HUES6 (cell line): ENCODE data around the gene NAA15.
"Not testable (repeated sequence)": the region's sequence is repeated elsewhere in the genome, so short reads cannot be mapped to it uniquely, and the experiment has no call there.

Experiments used
- H3K27ac ChIP-seq: 2 replicates; pipeline ENCODE4 v1.7.0; 2013; ENCODE audit warnings: low read depth, mild to moderate bottlenecking, low read length, inconsistent platforms
- H3K27me3 ChIP-seq: 2 replicates; pipeline ENCODE4 v1.6.1; 2013; ENCODE audit warnings: low read length; ENCODE audit not compliant: control insufficient read depth, insufficient read depth
- H3K36me3 ChIP-seq: 2 replicates; pipeline ENCODE4 v1.6.1; 2013; ENCODE audit warnings: low read length; ENCODE audit not compliant: control insufficient read depth, insufficient read depth
- H3K4me1 ChIP-seq: 2 replicates; pipeline ENCODE4 v1.6.1; 2013; ENCODE audit warnings: low read length; ENCODE audit not compliant: control insufficient read depth, insufficient read depth
- H3K4me3 ChIP-seq: 2 replicates; pipeline ENCODE4 v1.5.1; 2013; ENCODE audit warnings: low read depth, low read length
- H3K9ac ChIP-seq: one replicate; pipeline ENCODE4 v1.6.1; 2013; ENCODE audit warnings: mild to moderate bottlenecking, low read length
- H3K9me3 ChIP-seq: 2 replicates; pipeline ENCODE4 v1.6.1; 2013; ENCODE audit warnings: low read depth, low read length; ENCODE audit not compliant: control insufficient read depth, insufficient read depth

Gene NAA15

DNA sequence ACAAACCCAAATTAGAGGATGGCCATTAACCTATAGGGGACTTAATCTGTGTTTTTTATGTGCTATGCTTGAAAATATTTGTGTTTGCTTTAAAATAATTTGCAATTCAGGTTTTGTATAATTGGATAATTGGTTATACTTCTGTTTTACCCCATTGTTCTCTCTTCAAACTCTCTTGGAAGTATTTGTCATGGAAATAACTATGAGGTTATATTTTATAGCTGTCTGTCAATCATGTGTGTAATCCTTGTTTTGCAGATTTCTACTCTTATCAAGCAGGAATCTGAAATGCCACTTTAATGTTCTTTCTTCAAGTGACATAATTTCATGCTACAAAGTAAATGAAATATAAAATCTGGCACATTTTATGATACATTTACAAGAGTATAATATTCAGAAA lies 16.3 kb downstream of the NAA15 start:
- Histone ChIP-seq H3K9me3 (peaks cover 4% of the 10 kb centered on the region; the same call in 1 of the 2 replicates), H3K27me3 (no peaks in the 10 kb centered on the region), H3K4me3 (no peak overlapping the region), H3K4me1 (peaks cover 35% of the 10 kb centered on the region), H3K36me3 (peaks cover 3% of the 10 kb centered on the region; the same call in 1 of the 2 replicates), H3K27ac (no peak overlapping the region), H3K9ac (no peak overlapping the region)

DNA sequence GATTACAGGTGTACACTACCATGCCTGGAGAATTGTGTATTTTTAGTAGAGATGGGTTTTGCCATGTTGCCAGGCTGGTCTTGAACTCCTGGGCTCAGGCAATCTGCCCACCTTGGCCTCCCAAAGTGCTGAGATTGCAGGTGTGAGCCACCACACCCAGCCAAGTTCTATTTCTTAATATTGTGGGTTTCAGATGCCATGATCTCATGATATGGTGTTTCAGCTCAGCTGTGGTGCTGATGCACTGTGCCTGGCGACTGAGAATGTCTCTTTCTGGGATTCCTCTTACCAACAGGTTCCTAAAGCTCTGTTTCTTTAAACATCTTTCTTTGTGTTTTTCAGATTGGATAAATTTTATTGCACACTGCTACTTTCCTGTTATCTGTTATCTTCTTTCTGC lies 18.3 kb downstream of the NAA15 start:
- peaks cover 4% of the 10 kb centered on the region; the same call in 1 of the 2 replicates for H3K9me3 ChIP-seq
- no peaks in the 10 kb centered on the region for H3K27me3 ChIP-seq
- no peak overlapping the region for H3K4me3 ChIP-seq
- H3K4me1 ChIP-seq: peaks cover 20% of the 10 kb centered on the region
- H3K9ac ChIP-seq: no peak overlapping the region
- H3K36me3 ChIP-seq: no peaks in the 10 kb centered on the region; the same call in 1 of the 2 replicates
- H3K27ac ChIP-seq: no peak overlapping the region

DNA sequence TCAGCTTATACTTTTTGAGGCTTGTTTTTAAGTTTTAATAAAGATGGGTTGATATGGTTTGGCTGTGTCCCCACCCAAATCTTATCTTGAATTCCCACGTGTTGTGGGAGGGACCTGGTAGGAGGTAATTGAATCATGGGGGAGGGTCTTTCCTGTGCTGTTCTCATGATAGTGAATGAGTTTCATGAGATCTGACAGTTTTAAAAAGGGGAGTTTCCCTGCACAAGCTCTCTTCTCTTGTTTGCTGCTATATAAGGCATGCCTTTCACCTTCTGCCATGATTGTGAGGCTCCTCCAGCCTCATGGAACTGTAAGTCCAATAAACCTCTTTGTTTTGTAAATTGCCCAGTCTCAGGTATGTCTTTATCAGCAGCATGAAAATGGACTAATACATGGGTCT lies 20.8 kb downstream of the NAA15 start:
- not testable (repeated sequence) for H3K4me1 ChIP-seq, H3K27ac ChIP-seq, H3K9ac ChIP-seq, H3K4me3 ChIP-seq, H3K36me3 ChIP-seq, H3K27me3 ChIP-seq, H3K9me3 ChIP-seq

DNA sequence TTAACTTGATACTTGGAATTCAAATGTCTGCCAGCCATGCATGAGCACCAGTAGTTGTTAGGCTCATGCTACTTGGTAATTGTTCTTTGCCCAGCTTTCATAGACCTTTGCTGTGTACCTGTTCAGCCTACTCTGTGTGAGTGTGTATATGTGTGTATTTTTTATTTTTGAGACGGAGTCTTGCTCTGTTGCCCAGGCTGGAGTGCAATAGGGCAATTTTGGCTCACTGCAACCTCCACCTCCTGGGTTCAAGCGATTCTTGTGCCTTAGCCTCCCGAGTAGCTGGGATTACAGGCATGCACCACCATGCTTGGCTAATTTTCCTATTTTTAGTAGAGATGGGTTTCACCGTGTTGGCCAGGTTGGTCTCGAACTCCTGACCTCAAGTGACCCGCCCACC lies 21.2 kb downstream of the NAA15 start:
- H3K36me3 ChIP-seq, H3K4me3 ChIP-seq, H3K27me3 ChIP-seq, H3K9ac ChIP-seq, H3K4me1 ChIP-seq, H3K9me3 ChIP-seq, H3K27ac ChIP-seq: not testable (repeated sequence)

DNA sequence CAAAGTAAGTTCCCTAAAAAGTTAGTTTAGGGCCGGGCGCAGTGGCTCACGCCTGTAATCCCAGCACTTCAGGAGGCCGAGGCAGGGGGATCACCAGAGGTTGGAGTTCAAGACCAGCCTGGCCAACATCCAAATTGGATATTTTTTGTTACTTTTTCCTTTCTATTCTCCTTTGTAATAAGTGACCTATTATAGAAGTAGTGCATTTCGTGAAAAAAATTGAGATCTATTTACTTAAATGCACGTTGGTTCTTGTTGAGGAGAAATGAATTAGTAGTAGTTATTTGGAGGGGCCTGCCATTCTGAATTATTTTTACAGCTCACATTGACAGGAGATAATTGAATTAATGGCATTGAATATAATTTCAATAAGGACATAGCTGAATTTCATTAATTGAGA lies 23.3 kb downstream of the NAA15 start:
- Histone ChIP-seq H3K4me1 (peaks cover 3% of the 10 kb centered on the region; the same call in 1 of the 2 replicates), H3K27ac (no peak overlapping the region), H3K36me3 (peaks cover 7% of the 10 kb centered on the region; the same call in 1 of the 2 replicates), H3K4me3 (no peak overlapping the region), H3K27me3 (no peaks in the 10 kb centered on the region), H3K9me3 (0 out of 2 replicates have a peak, but pooled peaks cover 2% of the 10 kb centered on the region), H3K9ac (no peak overlapping the region)

DNA sequence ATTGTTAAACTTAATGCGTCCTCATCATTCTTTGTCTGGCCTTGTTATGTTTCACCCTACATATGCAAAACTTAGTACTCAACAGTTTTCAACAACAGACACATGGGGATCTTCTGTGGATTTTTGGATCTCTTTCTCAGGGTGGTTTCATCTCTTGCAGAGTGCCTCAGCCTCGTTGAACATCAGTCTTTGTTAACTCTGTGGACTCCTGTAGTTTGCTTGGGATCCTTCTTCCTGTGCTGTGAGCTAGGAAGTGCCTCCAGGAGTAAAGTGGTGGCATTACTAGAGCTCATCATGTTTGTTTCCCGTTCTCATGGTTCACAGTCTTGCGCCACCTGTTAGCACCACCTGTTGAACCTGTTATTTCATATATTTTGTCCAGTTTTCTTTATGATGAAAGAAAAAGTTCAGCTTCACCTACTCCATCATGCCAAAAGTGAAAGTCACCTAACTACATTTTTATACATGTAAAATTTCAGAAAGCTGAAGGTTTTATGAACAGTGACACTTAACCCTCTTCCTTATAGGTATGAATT lies 28.4 kb downstream of the NAA15 start:
- H3K4me3 ChIP-seq: no peak overlapping the region
- no peak overlapping the region for H3K9ac ChIP-seq
- peaks cover 3% of the 10 kb centered on the region; the same call in 1 of the 2 replicates for H3K4me1 ChIP-seq
- H3K9me3 ChIP-seq: no peaks in the 10 kb centered on the region
- no peak overlapping the region for H3K27ac ChIP-seq
- no peaks in the 10 kb centered on the region for H3K27me3 ChIP-seq
- peaks cover 21% of the 10 kb centered on the region for H3K36me3 ChIP-seq

DNA sequence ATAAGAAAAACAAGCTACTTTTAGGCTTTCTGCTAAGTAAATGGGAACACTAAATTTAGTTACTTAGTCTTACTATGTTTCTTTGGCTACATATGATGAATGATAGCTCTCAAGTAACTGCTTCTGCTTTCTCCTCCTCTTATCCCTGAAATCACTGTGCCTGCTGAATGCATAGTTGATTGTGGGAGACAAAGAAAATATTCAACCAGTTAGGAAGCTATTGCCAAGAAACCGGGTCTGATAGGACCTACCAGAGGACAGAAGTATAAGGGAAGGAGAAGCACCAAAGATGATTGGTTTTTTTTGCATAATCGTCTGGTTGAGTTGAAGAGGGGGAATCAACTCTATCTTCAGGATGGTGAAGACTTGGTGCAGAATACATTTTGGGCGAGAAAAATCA lies 29.0 kb downstream of the NAA15 start:
- Histone ChIP-seq H3K4me1 (peaks cover 3% of the 10 kb centered on the region; the same call in 1 of the 2 replicates), H3K36me3 (peaks cover 26% of the 10 kb centered on the region), H3K27ac (no peak overlapping the region), H3K4me3 (no peak overlapping the region), H3K9ac (no peak overlapping the region), H3K27me3 (no peaks in the 10 kb centered on the region), H3K9me3 (no peaks in the 10 kb centered on the region)

DNA sequence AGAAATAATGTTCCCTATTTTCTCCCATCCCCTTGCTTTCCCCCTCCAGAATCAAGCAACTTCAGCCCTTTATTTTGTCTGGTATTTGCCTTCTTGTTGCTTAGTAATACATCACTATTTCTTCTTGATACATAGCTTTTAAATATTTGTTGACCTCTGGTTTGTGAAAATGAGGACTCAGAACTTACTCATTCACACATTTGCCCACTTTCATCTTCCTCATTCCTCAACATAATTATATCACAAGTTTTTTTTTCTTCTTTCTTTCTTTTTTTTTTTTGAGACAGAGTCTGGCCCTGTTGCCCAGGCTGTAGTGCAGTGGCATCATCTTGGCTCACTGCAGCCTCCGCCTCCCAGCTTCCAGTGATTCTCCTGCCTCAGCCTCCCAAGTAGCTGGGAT lies 29.9 kb downstream of the NAA15 start:
- Histone ChIP-seq H3K4me1 (peaks cover 3% of the 10 kb centered on the region; the same call in 1 of the 2 replicates), H3K36me3 (peaks cover 32% of the 10 kb centered on the region), H3K4me3 (no peak overlapping the region), H3K9me3 (no peaks in the 10 kb centered on the region), H3K27me3 (no peaks in the 10 kb centered on the region), H3K27ac (no peak overlapping the region), H3K9ac (no peak overlapping the region)

DNA sequence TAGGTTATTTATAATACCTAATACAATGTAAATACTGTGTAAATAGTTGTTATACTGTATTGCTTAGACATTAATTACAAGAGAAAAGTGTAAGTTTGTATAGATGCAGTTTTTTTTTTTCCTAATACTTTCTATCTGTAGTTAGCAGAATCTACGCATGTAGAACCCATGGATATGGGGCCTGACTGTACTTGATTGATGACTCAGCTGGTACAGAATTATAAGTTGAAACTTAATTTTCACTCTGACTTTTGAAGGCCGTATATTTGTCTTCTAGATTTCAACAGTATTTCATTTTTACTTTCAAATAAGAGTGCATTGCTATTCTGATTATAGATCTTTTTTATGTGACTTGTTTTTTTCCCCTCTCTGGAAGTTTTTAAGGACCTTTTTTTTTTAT lies 31.7 kb downstream of the NAA15 start:
- H3K27me3 ChIP-seq: no peaks in the 10 kb centered on the region
- H3K27ac ChIP-seq: no peak overlapping the region
- H3K4me1 ChIP-seq: peaks cover 3% of the 10 kb centered on the region; the same call in 1 of the 2 replicates
- H3K9me3 ChIP-seq: no peaks in the 10 kb centered on the region
- H3K4me3 ChIP-seq: no peak overlapping the region
- peaks cover 45% of the 10 kb centered on the region for H3K36me3 ChIP-seq
- H3K9ac ChIP-seq: no peak overlapping the region

DNA sequence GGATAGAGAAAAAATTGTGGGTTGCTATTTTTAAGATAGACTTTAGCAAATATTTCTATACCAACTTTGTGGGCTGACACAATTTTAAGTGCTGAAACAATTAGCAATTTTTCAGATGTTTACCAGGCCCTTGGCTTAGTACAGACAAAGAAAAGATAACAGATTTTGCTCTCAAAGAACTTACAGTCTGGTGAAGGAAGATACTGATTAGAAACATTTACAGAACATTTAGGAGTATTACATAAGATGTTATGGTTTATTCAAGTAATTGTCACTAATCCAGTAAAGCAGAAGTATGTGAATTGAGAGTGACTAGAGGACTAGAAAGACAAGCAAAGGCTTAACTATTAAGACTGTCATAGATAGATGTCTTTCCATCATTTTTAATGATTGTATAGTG lies 36.3 kb downstream of the NAA15 start:
- Histone ChIP-seq H3K27ac (no peak overlapping the region), H3K4me3 (no peak overlapping the region), H3K4me1 (no peaks in the 10 kb centered on the region), H3K9me3 (no peaks in the 10 kb centered on the region), H3K9ac (no peak overlapping the region), H3K27me3 (no peaks in the 10 kb centered on the region), H3K36me3 (peaks cover 70% of the 10 kb centered on the region)

DNA sequence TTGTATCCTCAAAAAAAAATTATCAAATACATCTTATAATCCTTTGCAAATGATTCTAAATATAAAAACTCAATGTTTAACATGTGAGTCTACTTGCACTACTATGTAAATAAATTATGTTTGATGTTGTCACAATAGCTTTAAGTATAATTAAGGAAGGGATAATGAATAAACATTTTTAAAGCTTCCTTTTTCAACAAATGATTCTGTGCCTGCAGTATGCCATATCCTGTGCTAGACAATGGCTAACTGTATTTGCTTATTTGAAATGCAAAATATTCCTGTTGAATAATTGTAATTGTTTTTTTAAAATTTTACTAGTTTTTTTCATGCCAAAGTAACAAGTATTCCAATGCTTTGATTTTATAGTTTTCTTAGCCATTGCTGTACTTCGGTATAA lies 60.0 kb downstream of the NAA15 start:
- H3K4me3 ChIP-seq: no peak overlapping the region
- no peaks in the 10 kb centered on the region for H3K4me1 ChIP-seq
- peaks cover 92% of the 10 kb centered on the region for H3K36me3 ChIP-seq
- H3K27me3 ChIP-seq: no peaks in the 10 kb centered on the region
- no peak overlapping the region for H3K27ac ChIP-seq
- H3K9me3 ChIP-seq: no peaks in the 10 kb centered on the region
- H3K9ac ChIP-seq: no peak overlapping the region
